IMR-90 (cell line): Measurements from ENCODE around the gene POLR3A. TPM values are rescaled to one million over a fixed set of nuclear protein-coding genes. Genes with fewer than 3 reads are reported as not detected.
"Not testable (repeated sequence)": the region's sequence is repeated elsewhere in the genome, so short reads cannot be mapped to it uniquely, and the experiment has no call there.

ENCODE experiments used
- ATAC-seq: fragments of 200-7000 bp; cut with Tn5 transposase; 2 replicates; pipeline ENCODE4 v1.9.1; 2020; ENCODE audit warnings: low read depth, mild to moderate bottlenecking, moderate library complexity
- BruUV-seq: library from RNA; stranded (reverse); fragments of 400-500 nt; replicated peaks from 2 replicates; lab custom pipeline; 2021; lab: Mats Ljungman, UMichigan
- CTCF ChIA-PET: fragments of 300-600 bp; formaldehyde crosslinking; extraction: SDS; loops from one replicate; lab custom pipeline; 2021; ENCODE audit warnings: antibody characterized with exemption; lab: Yijun Ruan, JAX
- POLR2A ChIA-PET: fragments of 300-600 bp; sonication (Branson Sonifier 250); formaldehyde crosslinking; loops from one replicate; lab custom pipeline; 2022; ENCODE audit warnings: antibody characterized with exemption; ENCODE audit not compliant: unreplicated experiment; lab: Charles Lee
- DNase-seq: peaks from one replicate; pipeline ENCODE4 v3.0.0; 2013
- H2AFZ ChIP-seq: replicated peaks from 2 replicates; pipeline ENCODE3; 2013; ENCODE audit warnings: low read length, mild to moderate bottlenecking; ENCODE audit not compliant: poor library complexity
- H2AK5ac ChIP-seq: 2 replicates; pipeline ENCODE4 v1.6.1; 2013; ENCODE audit warnings: low read depth, low read length, inconsistent platforms
- H2AK9ac ChIP-seq: replicated peaks from 2 replicates; pipeline ENCODE3; 2013; ENCODE audit warnings: mild to moderate bottlenecking, low read depth, low read length, moderate library complexity; ENCODE audit not compliant: poor library complexity
- H2BK120ac ChIP-seq: 2 replicates; pipeline ENCODE4 v1.6.1; 2013; ENCODE audit warnings: low read depth, low read length, inconsistent platforms
- H2BK15ac ChIP-seq: 3 replicates; pipeline ENCODE4 v1.6.1; 2013; ENCODE audit warnings: low read depth, low read length, inconsistent platforms
- H2BK20ac ChIP-seq: 2 replicates; pipeline ENCODE4 v1.6.1; 2013; ENCODE audit warnings: low read depth, mild to moderate bottlenecking, inconsistent platforms, low read length, moderate library complexity
- H2BK5ac ChIP-seq: 2 replicates; pipeline ENCODE4 v1.6.1; 2013; ENCODE audit warnings: mild to moderate bottlenecking, low read depth, low read length, inconsistent platforms; ENCODE audit not compliant: poor library complexity, severe bottlenecking
- H3K14ac ChIP-seq: replicated peaks from 2 replicates; pipeline ENCODE4 v1.6.1; 2013; ENCODE audit warnings: low read depth, low read length, inconsistent platforms
- H3K18ac ChIP-seq: 2 replicates; pipeline ENCODE4 v1.6.1; 2013; ENCODE audit warnings: low read depth, low read length, control low read depth
- H3K23ac ChIP-seq: 2 replicates; pipeline ENCODE4 v1.6.1; 2013; ENCODE audit warnings: low read depth, low read length, inconsistent platforms
- H3K27ac ChIP-seq: 2 replicates; pipeline ENCODE4 v1.5.1; 2013; ENCODE audit warnings: mild to moderate bottlenecking, control low read depth, low read length; ENCODE audit not compliant: insufficient read depth
- H3K27me3 ChIP-seq: 2 replicates; pipeline ENCODE4 v1.6.1; 2013; ENCODE audit warnings: low read length; ENCODE audit not compliant: control insufficient read depth, insufficient read depth
- H3K36me3 ChIP-seq: 2 replicates; pipeline ENCODE4 v1.6.1; 2013; ENCODE audit warnings: low read length, mixed read lengths; ENCODE audit not compliant: control insufficient read depth, insufficient read depth
- H3K4ac ChIP-seq: 2 replicates; pipeline ENCODE4 v1.6.1; 2013; ENCODE audit warnings: low read depth, low read length, inconsistent platforms
- H3K4me1 ChIP-seq: 2 replicates; pipeline ENCODE4 v1.6.1; 2013; ENCODE audit warnings: low read length, mixed read lengths; ENCODE audit not compliant: control insufficient read depth, insufficient read depth
- H3K4me2 ChIP-seq: 2 replicates; pipeline ENCODE4 v1.6.1; 2013; ENCODE audit warnings: low read depth, mild to moderate bottlenecking, control low read depth, low read length, moderate library complexity
- H3K4me3 ChIP-seq: 2 replicates; pipeline ENCODE4 v1.5.1; 2013; ENCODE audit warnings: low read depth, mild to moderate bottlenecking, control low read depth, low read length, moderate library complexity; ENCODE audit not compliant: insufficient read depth
- H3K56ac ChIP-seq: 2 replicates; pipeline ENCODE4 v1.6.1; 2013; ENCODE audit warnings: low read length, inconsistent platforms; ENCODE audit not compliant: insufficient read depth; ENCODE audit errors: extremely low read depth
- H3K79me1 ChIP-seq, 2 experiments: 2 replicates each; pipeline ENCODE4 v1.6.1; 2013; ENCODE audit warnings: low read length in 2 of 2, inconsistent platforms in 1 of 2, low read depth in 1 of 2
- H3K9ac ChIP-seq: 2 replicates; pipeline ENCODE4 v1.6.1; 2013; ENCODE audit warnings: low read depth, low read length, control low read depth
- H3K9me1 ChIP-seq: 2 replicates; pipeline ENCODE4 v1.6.1; 2013; ENCODE audit warnings: low read length, inconsistent platforms; ENCODE audit not compliant: insufficient read depth
- H3K9me3 ChIP-seq: 2 replicates; pipeline ENCODE4 v1.6.1; 2013; ENCODE audit warnings: low read length; ENCODE audit not compliant: control insufficient read depth, insufficient read depth
- H4K20me1 ChIP-seq: 2 replicates; pipeline ENCODE4 v1.6.1; 2013; ENCODE audit warnings: low read length, inconsistent platforms; ENCODE audit not compliant: insufficient read depth
- H4K5ac ChIP-seq: 2 replicates; pipeline ENCODE4 v1.6.1; 2013; ENCODE audit warnings: mild to moderate bottlenecking, low read depth, low read length, control low read depth
- H4K8ac ChIP-seq, 2 experiments: 2 replicates each; pipeline ENCODE4 v1.6.1; 2013; ENCODE audit warnings: low read depth in 2 of 2, low read length in 2 of 2, control low read depth in 1 of 2, inconsistent platforms in 1 of 2
- H4K91ac ChIP-seq: 2 replicates; pipeline ENCODE4 v1.6.1; 2013; ENCODE audit warnings: low read depth, low read length, inconsistent platforms; ENCODE audit not compliant: insufficient read depth
- BHLHE40 ChIP-seq: fragments of 150-350 bp; IDR thresholded peaks from 2 replicates; pipeline ENCODE4 v1.6.1; 2016; ENCODE audit warnings: mild to moderate bottlenecking, low read depth, low read length
- MAZ ChIP-seq: IDR thresholded peaks from 2 replicates; pipeline ENCODE4 v1.6.1; 2012; ENCODE audit warnings: low read depth, mild to moderate bottlenecking, low read length, improper control_type of control experiment, moderate library complexity, borderline replicate concordance
- WGBS, 2 experiments: methylation state at CpG; one replicate each; pipeline versions ENCODE4 v1.1.5 to v1.1.7; 2013; ENCODE audit warnings: missing lambda C conversion rate in 2 of 2; ENCODE audit not compliant: insufficient read length in 1 of 2; ENCODE audit errors: extremely low coverage in 2 of 2; 5-methylcytosine and 5-hydroxymethylcytosine counted together
- dilution Hi-C: fragments of 300-500 bp; cut with HindIII; formaldehyde crosslinking; loops from one replicate; pipeline ENCODE4 v1.14.3; 2018; ENCODE audit warnings: low sequenced_read_pairs; ENCODE audit not compliant: unreplicated experiment
- in situ Hi-C: fragments of 300-500 bp; cut with MboI; formaldehyde crosslinking; loops from 3 replicates; pipeline ENCODE4 v1.14.3; 2019; ENCODE audit warnings: low sequenced_read_pairs, inconsistent platforms, mixed read lengths
- intact Hi-C: fragments of 100-400 bp; cut with micrococcal nuclease; formaldehyde crosslinking; loops from 2 replicates; pipeline ENCODE4 v1.10.0; 2022
- polyA plus RNA-seq, 3 experiments: library from polyadenylated mRNA; depleted of rRNA; stranded (reverse); fragments of >200 nt; gene quantifications; 2 replicates each; pipeline ENCODE4 v1.2.3, GENCODE V29; 2012; ENCODE audit warnings: low replicate concordance in 1 of 3
- total RNA-seq: library from RNA; depleted of rRNA; stranded (reverse); fragments of >200 nt; gene quantifications from 2 replicates; pipeline ENCODE4 v1.2.3, GENCODE V29; 2012

POLR3A gene
- total and polyA plus RNA-seq, 2 of the 4 experiments (the other 2 are of a cell fraction): 11.9 to 24.4 TPM

DNA sequence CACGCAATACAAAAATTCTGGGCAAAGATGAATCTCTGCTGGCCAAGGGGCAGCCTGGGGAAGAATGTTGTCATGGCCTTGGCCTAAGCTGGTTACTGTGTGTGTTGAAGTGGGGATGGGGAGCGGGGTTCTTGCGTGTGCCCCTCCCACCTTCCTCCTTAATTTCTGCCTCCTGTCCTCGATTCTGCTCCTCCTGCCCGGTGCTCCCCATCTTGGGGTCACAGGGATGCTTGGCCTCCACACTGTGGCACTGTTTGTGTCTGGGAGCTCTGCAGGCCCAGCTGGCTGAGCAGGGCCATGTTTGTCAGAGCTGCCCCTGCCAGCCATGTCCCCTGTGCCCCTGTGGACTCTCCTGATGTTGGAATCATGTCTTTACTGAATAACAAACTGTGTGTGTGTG is 41.4 kb upstream of the POLR3A start:
- H3K79me1 ChIP-seq: no peaks in the 10 kb centered on the region
- no peak overlapping the region for H3K56ac ChIP-seq
- DNase-seq: no peak
- peaks cover 3% of the 10 kb centered on the region; the same call in 1 of the 2 replicates for H3K9me3 ChIP-seq
- no peak overlapping the region for H3K27ac ChIP-seq
- H3K27me3 ChIP-seq: peaks cover 16% of the 10 kb centered on the region
- intact Hi-C loops: no loop called here
- BruUV-seq: no TSS peak
- no peak overlapping the region for H3K14ac ChIP-seq
- no peak overlapping the region for H4K91ac ChIP-seq
- H3K4me2 ChIP-seq: no peak overlapping the region
- no peak overlapping the region for H2AFZ ChIP-seq
- H3K4me1 ChIP-seq: no peaks in the 10 kb centered on the region
- H3K36me3 ChIP-seq: no peaks in the 10 kb centered on the region
- no peak overlapping the region for H3K4me3 ChIP-seq
- no peak overlapping the region for H4K8ac ChIP-seq
- H3K18ac ChIP-seq: no peak overlapping the region
- no peak overlapping the region for H2BK120ac ChIP-seq
- no peak overlapping the region for H2BK20ac ChIP-seq
- H4K20me1 ChIP-seq: no peaks in the 10 kb centered on the region
- no peak overlapping the region for H2BK5ac ChIP-seq
- H3K23ac ChIP-seq: no peak overlapping the region
- H3K9me1 ChIP-seq: no peaks in the 10 kb centered on the region; the same call in 1 of the 2 replicates
- in situ Hi-C loops: no loop called here
- dilution Hi-C loops: no loop called here
- H2BK15ac ChIP-seq: no peak overlapping the region
- H2AK5ac ChIP-seq: no peak overlapping the region
- TF ChIP-seq MAZ: no peak
- TF ChIP-seq BHLHE40: no peak
- POLR2A ChIA-PET: no interaction called here
- H4K5ac ChIP-seq: no peak overlapping the region
- CTCF ChIA-PET: no interaction called here
- no peak overlapping the region for H2AK9ac ChIP-seq
- no peak overlapping the region for H3K4ac ChIP-seq
- no peak for ATAC-seq
- H3K9ac ChIP-seq: no peak overlapping the region
- no CpG with 5 or more reads among the region's 5 CpGs for WGBS, 2 experiments

GRCh38 chr10:78070064-78070463 is 40.7 kb upstream of the POLR3A start:
- H3K23ac ChIP-seq, H3K4ac ChIP-seq, H3K27ac ChIP-seq, H3K79me1 ChIP-seq, CTCF ChIA-PET, H2AFZ ChIP-seq, H2AK9ac ChIP-seq, in situ Hi-C loops, H4K91ac ChIP-seq, H3K9ac ChIP-seq, H4K20me1 ChIP-seq, H2BK5ac ChIP-seq, H3K4me3 ChIP-seq, H3K9me1 ChIP-seq, H2BK20ac ChIP-seq, H4K8ac ChIP-seq, DNase-seq, H3K18ac ChIP-seq, H2AK5ac ChIP-seq, H3K14ac ChIP-seq, H3K4me2 ChIP-seq, H3K9me3 ChIP-seq, H4K5ac ChIP-seq, BruUV-seq, H3K4me1 ChIP-seq, POLR2A ChIA-PET, H2BK120ac ChIP-seq, H2BK15ac ChIP-seq, ATAC-seq, intact Hi-C loops, dilution Hi-C loops, H3K36me3 ChIP-seq, H3K56ac ChIP-seq: not testable (repeated sequence)
- peaks cover 16% of the 10 kb centered on the region for H3K27me3 ChIP-seq
- 96% methylated on average over 6 of the region's 12 CpGs; no CpG with 5 or more reads in 1 of the 2 experiments for WGBS, 2 experiments
